SK-N-MC (cell line): Measurements from ENCODE around the gene TXK.

Experiments used
- EZH2 ChIP-seq: fragments of 200-600 bp; sonication (generic); IDR thresholded peaks from one replicate; pipeline ENCODE4 v1.6.1; 2017; ENCODE audit warnings: antibody characterized with exemption
- POLR2AphosphoS5 ChIP-seq: IDR thresholded peaks from 2 replicates; pipeline ENCODE4 v1.6.1; 2012; ENCODE audit warnings: mild to moderate bottlenecking, low read depth, low read length, borderline replicate concordance

DNA sequence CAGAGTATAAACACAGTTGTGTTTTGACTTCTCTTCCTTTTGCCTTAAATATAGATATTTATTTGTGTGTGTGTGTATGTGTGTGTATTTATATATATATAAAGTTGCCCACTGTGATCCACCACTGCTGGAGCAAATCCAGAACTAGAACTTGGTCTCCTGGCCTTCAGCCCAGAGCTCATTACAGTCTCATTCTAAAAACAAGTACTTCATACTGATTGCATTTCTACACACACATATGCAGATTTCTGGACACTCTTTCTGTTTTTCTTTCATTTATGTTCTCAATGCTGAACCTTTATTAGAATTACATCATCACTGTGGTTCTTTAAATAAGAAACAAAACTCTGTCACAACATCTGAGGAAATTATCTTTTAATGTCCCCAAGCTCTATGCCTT lies 381 bp downstream of the TXK start:
- no peak for TF ChIP-seq POLR2AphosphoS5
- no peak for TF ChIP-seq EZH2
